Measurements from ENCODE around the gene ECM1.
A peak's percentile ranks its signal among the peaks of the same experiment; 100 is the strongest.

Gene ECM1

GRCh38 chr1:150546294-150546937 is 38.5 kb downstream of the ECM1 start:
- no peak for DNase-seq

DNA sequence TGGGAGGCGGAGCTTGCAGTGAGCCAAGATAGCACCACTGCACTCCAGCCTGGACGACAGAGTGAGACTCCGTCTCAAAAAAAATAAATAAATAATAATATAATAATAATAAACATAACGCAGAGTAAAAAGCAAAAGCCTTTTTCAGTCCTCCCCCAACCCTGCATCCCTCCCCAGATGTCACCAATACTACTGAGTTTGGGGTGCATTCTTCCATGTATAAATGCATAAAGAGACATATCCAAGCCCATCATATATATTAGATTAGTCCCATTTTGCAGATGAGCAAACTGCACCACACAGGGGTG is 40.4 kb downstream of the ECM1 start:
- no peak for DNase-seq

DNA sequence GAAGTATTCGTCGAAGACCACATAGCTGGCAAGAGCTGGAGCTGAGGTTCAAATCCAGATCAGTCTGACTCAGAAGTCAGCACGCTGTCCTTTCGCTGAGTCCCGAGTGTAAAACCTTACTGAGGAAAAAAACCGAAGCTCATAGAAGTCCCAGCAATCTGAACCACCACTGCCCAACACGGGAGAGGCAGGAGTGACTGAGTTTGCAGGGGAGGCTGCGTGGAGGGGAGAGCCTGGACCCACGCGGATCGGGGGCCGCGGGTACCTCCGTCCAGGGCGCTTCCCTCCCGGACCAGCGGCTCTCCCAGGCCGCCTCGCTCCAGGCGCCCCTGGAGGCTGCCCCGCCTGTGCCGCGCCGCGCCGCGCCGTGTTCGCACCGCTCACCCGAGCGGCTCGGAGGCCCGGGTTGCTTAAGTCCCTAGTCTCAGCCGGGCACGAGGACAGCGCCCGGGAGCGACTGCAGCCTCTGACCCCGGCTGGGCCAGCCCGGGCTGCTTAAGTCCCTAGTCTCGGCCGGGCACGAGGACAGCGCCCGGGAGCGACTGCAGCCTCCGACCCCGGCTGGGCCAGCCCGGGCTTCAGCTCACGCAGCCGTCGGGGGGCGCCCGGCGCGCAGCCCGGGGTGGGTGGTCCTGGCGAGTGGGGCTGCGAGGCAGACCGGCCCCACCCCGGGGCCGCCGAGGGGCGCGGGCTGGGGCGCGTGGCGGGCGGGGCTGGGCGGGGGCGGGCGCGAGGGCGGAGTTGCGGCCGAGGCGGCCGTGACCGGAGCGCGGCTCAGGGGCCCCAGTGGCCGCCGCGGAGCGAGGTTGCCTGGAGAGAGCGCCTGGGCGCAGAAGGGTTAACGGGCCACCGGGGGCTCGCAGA is 41.0 kb downstream of the ECM1 start, which contains the start of gene ADAMTSL4:
TSS of gene ADAMTSL4 (plus strand) at position 777 of the 864 bp plus-strand sequence. CDS start 2,881 bp downstream, outside the sequence.
- DNase-seq, result peak; percentile 71

GRCh38 chr1:150549496-150550221 is 41.8 kb downstream of the ECM1 start:
- DNase-seq, result no peak

- DNase-seq, result no peak
Measured at GRCh38 chr1:150550222-150551050, 42.5 kb downstream of the ECM1 start.

DNA sequence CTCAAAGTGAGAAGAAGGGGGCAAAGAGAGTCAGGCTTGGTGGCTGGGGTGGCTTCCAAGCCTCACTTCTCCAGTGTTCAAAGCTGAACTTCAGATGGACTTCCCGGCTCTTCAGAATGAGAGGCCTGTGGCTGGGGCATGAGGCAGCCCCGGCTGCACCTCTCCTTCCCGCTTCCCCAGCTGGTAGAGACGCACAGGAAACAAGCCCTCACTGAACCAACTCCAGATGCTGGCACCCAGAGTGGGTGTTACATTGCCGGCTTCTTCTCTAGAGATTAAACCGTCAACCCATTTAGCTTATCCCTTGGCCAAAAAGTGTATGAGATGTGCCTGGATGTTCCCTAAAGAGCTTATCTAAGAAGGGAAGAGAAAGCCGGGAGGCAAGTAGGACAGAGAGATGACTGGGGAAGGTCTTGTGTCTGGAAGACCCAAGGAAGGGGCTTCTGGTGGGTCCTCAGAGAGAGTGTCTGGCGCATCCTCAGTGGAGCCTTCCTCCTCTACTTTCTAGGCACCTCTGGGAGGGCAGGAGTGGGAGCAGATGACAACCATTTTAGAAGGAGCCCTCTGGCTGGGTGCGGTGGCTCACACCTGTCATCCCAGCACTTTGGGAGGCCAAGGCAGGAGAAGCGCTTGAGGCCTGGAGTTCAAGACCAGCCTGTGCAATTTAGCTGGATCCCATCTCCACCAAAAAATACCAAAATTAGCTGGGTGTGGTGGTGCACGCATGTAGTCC is 43.3 kb downstream of the ECM1 start:
- DNase-seq, result peak; percentile 42

DNA sequence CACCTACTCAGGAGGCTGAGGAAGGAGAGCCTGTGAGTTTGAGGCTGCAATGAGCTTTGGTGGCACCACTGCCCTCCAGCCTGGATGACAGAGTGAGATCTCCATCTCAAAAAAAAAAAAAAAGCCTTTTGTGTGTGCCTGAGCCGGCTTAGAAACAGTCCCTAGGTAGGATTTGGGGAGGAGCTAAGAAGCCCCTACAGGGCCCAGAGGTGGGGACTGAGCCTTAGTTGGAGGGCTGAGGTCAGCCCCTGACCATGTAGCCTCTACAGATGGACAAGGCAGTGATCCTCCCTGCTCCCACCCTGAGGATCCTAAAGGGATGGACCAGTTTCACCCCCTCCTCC is 43.8 kb downstream of the ECM1 start:
- DNase-seq, result no peak

DNA sequence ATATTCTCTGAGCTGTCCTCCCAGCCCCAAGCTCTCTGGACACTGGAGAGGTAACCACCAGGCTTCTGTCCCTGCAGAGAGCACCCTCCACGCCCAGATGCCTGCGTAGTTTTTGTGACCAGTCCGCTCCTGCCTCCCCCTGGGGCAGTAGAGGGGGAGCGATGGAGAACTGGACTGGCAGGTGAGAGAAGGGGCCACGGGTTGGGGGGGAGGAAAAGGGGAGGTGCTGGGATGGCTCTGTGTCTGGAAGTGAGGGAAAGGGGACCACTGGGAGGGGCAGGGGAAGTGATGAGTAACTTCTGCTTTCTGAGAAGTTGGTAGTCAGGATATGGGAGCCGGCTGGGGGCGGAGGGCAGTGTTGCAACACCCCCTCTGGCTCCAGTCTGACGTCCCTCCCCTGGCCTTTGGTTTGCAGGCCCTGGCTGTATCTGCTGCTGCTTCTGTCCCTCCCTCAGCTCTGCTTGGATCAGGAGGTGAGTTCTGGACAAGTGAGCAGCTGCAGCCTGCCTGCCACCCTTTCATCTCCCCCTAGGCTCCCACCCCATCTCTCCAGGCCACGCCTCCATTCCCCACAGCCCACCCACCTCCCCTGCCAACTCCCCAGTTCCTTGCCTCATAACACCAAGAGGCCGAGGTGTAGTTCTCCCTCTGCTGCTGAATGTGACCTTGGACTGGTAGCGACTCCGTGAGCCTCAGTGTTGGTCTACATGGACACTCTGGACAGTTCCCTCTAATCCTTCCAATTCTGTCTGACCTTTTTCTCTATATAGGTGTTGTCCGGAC is 44.4 kb downstream of the ECM1 start:
- peak; percentile 81 for DNase-seq

DNA sequence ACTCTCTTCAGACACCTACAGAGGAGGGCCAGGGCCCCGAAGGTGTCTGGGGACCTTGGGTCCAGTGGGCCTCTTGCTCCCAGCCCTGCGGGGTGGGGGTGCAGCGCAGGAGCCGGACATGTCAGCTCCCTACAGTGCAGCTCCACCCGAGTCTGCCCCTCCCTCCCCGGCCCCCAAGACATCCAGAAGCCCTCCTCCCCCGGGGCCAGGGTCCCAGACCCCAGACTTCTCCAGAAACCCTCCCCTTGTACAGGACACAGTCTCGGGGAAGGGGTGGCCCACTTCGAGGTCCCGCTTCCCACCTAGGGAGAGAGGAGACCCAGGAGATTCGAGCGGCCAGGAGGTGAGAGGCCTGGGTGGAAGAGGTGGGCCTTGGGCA is 45.0 kb downstream of the ECM1 start:
- DNase-seq, result no peak

GRCh38 chr1:150553392-150554085 is 45.6 kb downstream of the ECM1 start:
- DNase-seq, result no peak

GRCh38 chr1:150554086-150554452 is 46.2 kb downstream of the ECM1 start:
- no peak for DNase-seq

GRCh38 chr1:150555198-150555970 is 47.5 kb downstream of the ECM1 start:
- DNase-seq, result no peak

GRCh38 chr1:150555971-150556865 is 48.3 kb downstream of the ECM1 start:
- DNase-seq, result no peak

DNA sequence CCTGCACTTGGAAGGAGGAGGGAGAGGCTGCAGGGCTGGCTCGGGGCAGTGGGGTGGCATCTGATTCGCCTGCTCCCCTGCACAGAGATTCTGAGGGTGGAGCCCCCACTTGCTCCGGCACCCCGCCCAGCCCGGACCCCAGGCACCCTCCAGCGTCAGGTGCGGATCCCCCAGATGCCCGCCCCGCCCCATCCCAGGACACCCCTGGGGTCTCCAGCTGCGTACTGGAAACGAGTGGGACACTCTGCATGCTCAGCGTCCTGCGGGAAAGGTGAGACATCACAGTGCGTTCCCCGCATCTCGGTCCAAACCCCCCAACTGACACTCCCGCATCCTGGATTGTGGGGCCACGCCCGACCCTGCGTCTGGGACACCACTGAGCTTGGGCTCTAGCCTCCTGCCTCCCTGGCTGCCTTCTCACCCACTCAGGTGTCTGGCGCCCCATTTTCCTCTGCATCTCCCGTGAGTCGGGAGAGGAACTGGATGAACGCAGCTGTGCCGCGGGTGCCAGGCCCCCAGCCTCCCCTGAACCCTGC is 49.2 kb downstream of the ECM1 start:
- no peak for DNase-seq

DNA sequence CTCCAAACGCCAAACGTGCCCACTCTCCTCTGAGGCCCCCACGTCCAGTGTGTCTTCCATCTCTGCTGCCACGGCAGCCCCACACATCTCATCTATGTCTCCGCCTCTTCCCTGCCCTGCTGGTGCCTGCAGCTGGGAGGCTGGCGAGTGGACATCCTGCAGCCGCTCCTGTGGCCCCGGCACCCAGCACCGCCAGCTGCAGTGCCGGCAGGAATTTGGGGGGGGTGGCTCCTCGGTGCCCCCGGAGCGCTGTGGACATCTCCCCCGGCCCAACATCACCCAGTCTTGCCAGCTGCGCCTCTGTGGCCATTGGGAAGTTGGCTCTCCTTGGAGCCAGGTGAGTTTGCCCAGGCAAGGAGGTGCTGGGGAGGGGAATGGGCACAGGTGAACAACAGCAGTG is 49.9 kb downstream of the ECM1 start:
- DNase-seq, result no peak

GRCh38 chr1:150558303-150558704 is 50.4 kb downstream of the ECM1 start:
- no peak for DNase-seq

DNA sequence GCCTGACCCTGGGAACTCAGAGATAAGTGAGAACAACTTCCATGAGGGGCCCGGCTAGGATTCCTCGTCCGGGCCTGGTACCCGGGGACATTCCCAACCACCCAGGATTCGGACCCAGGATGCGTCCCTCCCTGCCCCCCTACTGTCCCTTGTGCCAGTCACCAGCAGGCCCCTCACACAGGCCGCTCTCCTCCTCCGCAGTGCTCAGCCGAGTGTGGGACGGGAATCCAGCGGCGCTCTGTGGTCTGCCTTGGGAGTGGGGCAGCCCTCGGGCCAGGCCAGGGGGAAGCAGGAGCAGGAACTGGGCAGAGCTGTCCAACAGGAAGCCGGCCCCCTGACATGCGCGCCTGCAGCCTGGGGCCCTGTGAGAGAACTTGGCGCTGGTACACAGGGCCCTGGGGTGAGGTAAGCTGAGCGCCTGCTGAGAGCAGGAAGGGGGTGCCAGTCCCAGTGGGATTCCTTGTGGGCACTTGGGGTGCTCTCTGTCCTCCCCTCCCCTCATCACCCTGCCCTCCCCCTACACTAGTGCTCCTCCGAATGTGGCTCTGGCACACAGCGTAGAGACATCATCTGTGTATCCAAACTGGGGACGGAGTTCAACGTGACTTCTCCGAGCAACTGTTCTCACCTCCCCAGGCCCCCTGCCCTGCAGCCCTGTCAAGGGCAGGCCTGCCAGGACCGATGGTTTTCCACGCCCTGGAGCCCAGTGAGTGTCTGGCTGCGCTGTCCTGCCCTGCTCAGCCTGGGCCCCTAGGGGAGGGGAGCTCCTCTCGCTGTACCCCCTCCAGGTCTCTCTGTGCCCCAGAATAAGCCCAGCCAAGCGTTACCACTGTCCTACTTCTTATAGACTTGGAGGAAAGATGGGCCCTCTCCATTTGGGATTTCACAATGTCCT is 51.1 kb downstream of the ECM1 start:
- DNase-seq, result no peak

- no peak for DNase-seq
Measured at GRCh38 chr1:150559656-150560010, 51.7 kb downstream of the ECM1 start.

Measured in hematopoietic multipotent progenitor cell treated with erythropoietin and hydrocortisone succinate and interleukin-3 and kit ligand, for 6 days (in vitro differentiated cells).